SK-N-SH (cell line): ENCODE measurements around the gene KISS1R. TPM values are rescaled to one million over a fixed set of nuclear protein-coding genes. Genes with fewer than 3 reads are reported as not detected.

Source experiments
- CTCF ChIA-PET: fragments of 300-600, 350-600 bp; formaldehyde crosslinking; extraction: SDS; loops from one replicate; lab custom pipeline; 2021; lab: Yijun Ruan, JAX
- POLR2A ChIA-PET: fragments of 350-600 bp; sonication (Branson Sonifier 250); formaldehyde crosslinking; extraction: SDS; loops from one replicate; lab custom pipeline; 2020; ENCODE audit warnings: antibody characterized with exemption, inconsistent platforms; lab: Yijun Ruan, JAX
- DNase-seq: peaks from one replicate; pipeline ENCODE4 v3.0.0; 2012
- H2AFZ ChIP-seq: fragments of 200-600 bp; sonication (generic); 2 replicates; pipeline ENCODE4 v1.8.1; 2016; ENCODE audit warnings: antibody characterized with exemption, mild to moderate bottlenecking, low read depth
- H3F3A ChIP-seq: fragments of 200-600 bp; sonication (generic); replicated peaks from 2 replicates; pipeline ENCODE3; 2016; ENCODE audit warnings: antibody characterized with exemption, mild to moderate bottlenecking; ENCODE audit not compliant: insufficient read depth
- H3K27ac ChIP-seq, 2 experiments: fragments of 200-500 bp in 1 of 2; fragments of 200-600 bp in 1 of 2; sonication (Bioruptor generic) in 1 of 2; sonication (generic), shearing (Covaris generic) in 1 of 2; 2 replicates each; pipeline versions ENCODE4 v1.5.1 to v1.6.1; 2014 to 2016; ENCODE audit warnings: low read depth in 2 of 2, inconsistent platforms in 1 of 2, low read length in 1 of 2, mild to moderate bottlenecking in 1 of 2, mixed read lengths in 1 of 2
- H3K27me3 ChIP-seq: fragments of 200-600 bp; sonication (generic), shearing (Covaris generic); 2 replicates; pipeline ENCODE4 v1.6.1; 2016; ENCODE audit warnings: mixed run types; ENCODE audit not compliant: insufficient read depth
- H3K36me3 ChIP-seq, 2 experiments: fragments of 200-500 bp in 1 of 2; fragments of 200-600 bp in 1 of 2; sonication (Bioruptor generic) in 1 of 2; sonication (generic) in 1 of 2; replicated peaks in 1 of 2; 2 replicates each; pipeline versions ENCODE3 to v1.5.1; 2014 to 2016; ENCODE audit warnings: low read length in 1 of 2, mild to moderate bottlenecking in 1 of 2; ENCODE audit not compliant: insufficient read depth in 2 of 2, control insufficient read depth in 1 of 2
- H3K4me1 ChIP-seq, 2 experiments: fragments of 200-500 bp in 1 of 2; fragments of 200-600 bp in 1 of 2; sonication (Bioruptor generic) in 1 of 2; sonication (generic), shearing (Covaris generic) in 1 of 2; 2 replicates each; pipeline versions ENCODE4 v1.5.1 to v1.6.1; 2014 to 2016; ENCODE audit warnings: low read depth in 1 of 2, low read length in 1 of 2, mixed run types in 1 of 2; ENCODE audit not compliant: insufficient read depth in 2 of 2, control insufficient read depth in 1 of 2
- H3K4me2 ChIP-seq: fragments of 200-600 bp; sonication (generic), shearing (Covaris generic); 2 replicates; pipeline ENCODE4 v1.6.1; 2017; ENCODE audit warnings: mixed run types
- H3K4me3 ChIP-seq, 2 experiments: fragments of 200-500 bp in 1 of 2; fragments of 200-600 bp in 1 of 2; sonication (Bioruptor generic) in 1 of 2; sonication (generic), shearing (Covaris generic) in 1 of 2; 2 replicates each; pipeline versions ENCODE4 v1.5.1 to v1.8.1; 2014 to 2016; ENCODE audit warnings: low read depth in 2 of 2, inconsistent platforms in 1 of 2, low read length in 1 of 2, mild to moderate bottlenecking in 1 of 2, mixed read lengths in 1 of 2, moderate library complexity in 1 of 2
- H3K79me2 ChIP-seq: fragments of 200-600 bp; sonication (generic); 2 replicates; pipeline ENCODE4 v1.8.1; 2017; ENCODE audit warnings: mild to moderate bottlenecking; ENCODE audit not compliant: insufficient read depth
- H3K9ac ChIP-seq: fragments of 200-600 bp; sonication (generic); 2 replicates; pipeline ENCODE4 v1.6.1; 2017; ENCODE audit warnings: mixed run types
- H3K9me2 ChIP-seq: fragments of 200-600 bp; sonication (generic); 2 replicates; pipeline ENCODE4 v1.6.1; 2017; ENCODE audit warnings: mixed run types
- H3K9me3 ChIP-seq: fragments of 200-600 bp; sonication (generic); 2 replicates; pipeline ENCODE4 v1.6.1; 2017; ENCODE audit warnings: mixed run types, mild to moderate bottlenecking, moderate library complexity
- H4K20me1 ChIP-seq: fragments of 200-600 bp; sonication (generic); 2 replicates; pipeline ENCODE4 v1.6.1; 2017; ENCODE audit warnings: mild to moderate bottlenecking, mixed run types; ENCODE audit not compliant: insufficient read depth
- ELF1 ChIP-seq: IDR thresholded peaks from 2 replicates; pipeline ENCODE4 v1.4.0; 2012
- EP300 ChIP-seq, 2 experiments: IDR thresholded peaks; 2 replicates each; pipeline versions ENCODE4 v1.4.0 to v1.6.1; 2012; ENCODE audit warnings: borderline replicate concordance in 1 of 2, low read depth in 1 of 2, low read length in 1 of 2
- EZH2phosphoT487 ChIP-seq: fragments of 200-600 bp; sonication (generic); IDR thresholded peaks from 2 replicates; pipeline ENCODE4 v1.6.1; 2017; ENCODE audit warnings: low read depth, mixed run types, mild to moderate bottlenecking, antibody characterized with exemption, moderate library complexity, borderline replicate concordance
- GABPA ChIP-seq: IDR thresholded peaks from 2 replicates; pipeline ENCODE4 v1.4.0; 2012; ENCODE audit warnings: low read depth, mild to moderate bottlenecking
- GATA2 ChIP-seq: sonication (generic); formaldehyde crosslinking; IDR thresholded peaks from 2 replicates; pipeline ENCODE4 v1.5.0; 2020; ENCODE audit warnings: mild to moderate bottlenecking, missing genetic modification reagents
- JUND ChIP-seq: IDR thresholded peaks from 2 replicates; pipeline ENCODE4 v1.4.0; 2012
- MEF2A ChIP-seq: IDR thresholded peaks from 2 replicates; pipeline ENCODE4 v1.4.0; 2012; ENCODE audit warnings: low read depth, borderline replicate concordance
- NFIC ChIP-seq: IDR thresholded peaks from 2 replicates; pipeline ENCODE4 v1.4.0; 2012; ENCODE audit warnings: borderline replicate concordance
- POLR2AphosphoS5 ChIP-seq: IDR thresholded peaks from 2 replicates; pipeline ENCODE4 v1.6.1; 2012; ENCODE audit warnings: low read depth, low read length
- RCOR1 ChIP-seq: fragments of 150-350 bp; IDR thresholded peaks from 2 replicates; pipeline ENCODE4 v1.6.1; 2017; ENCODE audit warnings: antibody characterized with exemption, low read length
- RFX5 ChIP-seq: IDR thresholded peaks from 2 replicates; pipeline ENCODE4 v1.6.1; 2012; ENCODE audit warnings: mild to moderate bottlenecking, improper control_type of control experiment, low read length
- SMC3 ChIP-seq: IDR thresholded peaks from 2 replicates; pipeline ENCODE4 v1.6.1; 2012; ENCODE audit warnings: low read depth, low read length, improper control_type of control experiment
- TCF12 ChIP-seq: IDR thresholded peaks from 2 replicates; pipeline ENCODE4 v1.4.0; 2012
- TEAD4 ChIP-seq: IDR thresholded peaks from 2 replicates; pipeline ENCODE4 v1.4.0; 2012; ENCODE audit warnings: mild to moderate bottlenecking, borderline replicate concordance; ENCODE audit not compliant: insufficient read depth
- WGBS: methylation state at CpG from one replicate; pipeline ENCODE4 v1.1.6; 2017; ENCODE audit warnings: low lambda C conversion rate; 5-methylcytosine and 5-hydroxymethylcytosine counted together
- polyA plus RNA-seq, 3 experiments: library from polyadenylated mRNA; depleted of rRNA; stranded (reverse); fragments of >200 nt; gene quantifications; 2 replicates each; pipeline ENCODE4 v1.2.3, GENCODE V29; 2012
- TF ChIP-seq, protein P1 (sequence below): fragments of 150-350 bp; IDR thresholded peaks from 2 replicates; pipeline ENCODE4 v1.6.1; 2016; ENCODE audit warnings: mild to moderate bottlenecking, low read depth, low read length
- TF ChIP-seq, protein P2 (sequence below): IDR thresholded peaks from 2 replicates; pipeline ENCODE4 v1.6.1; 2012; ENCODE audit warnings: mild to moderate bottlenecking, low read depth, low read length, moderate library complexity
- TF ChIP-seq, protein P3 (sequence below): fragments of 150-350 bp; IDR thresholded peaks from 2 replicates; pipeline ENCODE4 v1.6.1; 2017; ENCODE audit warnings: antibody characterized with exemption, low read length, low read depth, borderline replicate concordance
- TF ChIP-seq, protein P4 (sequence below): fragments of 200-600 bp; sonication (generic); IDR thresholded peaks from 2 replicates; pipeline ENCODE4 v1.6.1; 2017; ENCODE audit warnings: antibody characterized with exemption, mild to moderate bottlenecking, moderate library complexity
- TF ChIP-seq, protein P5 (sequence below): IDR thresholded peaks from 2 replicates; pipeline ENCODE4 v1.4.0; 2012; ENCODE audit warnings: low read depth
- TF ChIP-seq, protein P6 (sequence below): IDR thresholded peaks from 2 replicates; pipeline ENCODE4 v1.4.0; 2012; ENCODE audit warnings: low read depth, borderline replicate concordance

KISS1R gene
- polyA plus RNA-seq, 1 of the 3 experiments (the other 2 are of a cell fraction): not detected

DNA sequence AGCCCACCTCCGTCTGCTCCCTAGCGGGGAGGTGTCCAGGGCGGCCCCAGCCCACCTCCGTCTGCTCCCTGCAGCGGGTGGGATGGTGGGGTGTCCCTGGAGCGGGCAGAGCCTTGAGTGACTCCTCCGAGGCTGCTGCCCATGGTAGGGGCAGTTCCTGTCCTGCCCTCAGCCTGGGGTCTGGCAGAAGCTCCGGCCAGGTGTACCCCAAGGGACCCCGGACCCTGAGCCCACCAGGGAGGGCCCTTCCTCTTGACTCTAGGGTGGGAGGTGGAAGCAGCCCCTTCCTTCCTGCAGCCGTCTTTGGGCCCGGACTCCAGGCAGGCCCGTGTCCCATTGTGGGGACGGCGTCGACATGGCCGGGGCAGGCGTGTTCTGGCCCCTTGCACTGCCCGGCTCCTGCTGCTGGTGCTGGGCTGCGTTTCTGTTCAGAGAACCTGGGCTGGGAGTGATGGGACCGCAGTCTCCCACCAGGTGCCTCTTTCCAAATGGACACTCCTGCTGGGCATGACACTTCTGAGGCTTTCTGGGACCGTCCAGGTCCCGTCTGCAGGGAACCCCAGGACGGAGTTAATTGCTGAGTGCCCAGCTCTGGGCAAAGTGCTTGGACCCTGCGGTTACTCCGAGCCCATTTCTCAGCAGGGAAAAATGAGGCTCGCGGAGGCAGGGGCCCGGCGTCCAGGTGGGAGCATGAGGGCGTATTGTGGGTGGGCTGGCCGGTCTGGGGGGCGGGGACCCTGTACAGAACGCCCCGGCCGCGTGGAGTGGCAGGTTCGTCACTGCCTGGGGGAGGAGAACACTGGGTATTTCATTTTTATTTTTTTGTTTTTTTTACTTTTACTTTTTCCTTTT is 28.5 kb downstream of the KISS1R start:
- POLR2A ChIA-PET: interaction anchor here (0.6 kb wide), 1 partner anchor 12 kb away, joined by 3 read pairs; no protein-coding TSS in a partner anchor
- peak overlapping the region in 1 of 2 experiments; percentile 88; a peak in 2 of 4 replicates for H3K27ac ChIP-seq
- 95% methylated on average over 21 of the region's 37 CpGs for WGBS
- peaks cover 30% of the 10 kb centered on the region; the same call in 1 of the 2 replicates for H3K79me2 ChIP-seq
- H3K4me2 ChIP-seq: no peak overlapping the region
- no peak overlapping the region for H2AFZ ChIP-seq
- H3K4me3 ChIP-seq: no peak overlapping the region
- peaks cover 8% of the 10 kb centered on the region for H3F3A ChIP-seq
- no peaks in the 10 kb centered on the region for H3K9me3 ChIP-seq
- peaks cover 0 to 4% of the 10 kb centered on the region in 2 experiments for H3K36me3 ChIP-seq
- TF ChIP-seq RCOR1 (no peak), TCF12 (no peak), MEF2A (no peak), NFIC (no peak), TEAD4 (no peak), GABPA (no peak), SMC3 (no peak), EP300 (IDR thresholded peaks at IDR 0.05; ENCODE audit: borderline replicate concordance in 1 of 2, low read depth in 1 of 2, low read length in 1 of 2) (no peak), POLR2AphosphoS5 (no peak), ELF1 (no peak), EZH2phosphoT487 (no peak), GATA2 (CRISPR knock-in tag) (no peak), RFX5 (no peak), JUND (no peak)
- TF ChIP-seq, protein P1, sequence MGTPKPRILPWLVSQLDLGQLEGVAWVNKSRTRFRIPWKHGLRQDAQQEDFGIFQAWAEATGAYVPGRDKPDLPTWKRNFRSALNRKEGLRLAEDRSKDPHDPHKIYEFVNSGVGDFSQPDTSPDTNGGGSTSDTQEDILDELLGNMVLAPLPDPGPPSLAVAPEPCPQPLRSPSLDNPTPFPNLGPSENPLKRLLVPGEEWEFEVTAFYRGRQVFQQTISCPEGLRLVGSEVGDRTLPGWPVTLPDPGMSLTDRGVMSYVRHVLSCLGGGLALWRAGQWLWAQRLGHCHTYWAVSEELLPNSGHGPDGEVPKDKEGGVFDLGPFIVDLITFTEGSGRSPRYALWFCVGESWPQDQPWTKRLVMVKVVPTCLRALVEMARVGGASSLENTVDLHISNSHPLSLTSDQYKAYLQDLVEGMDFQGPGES: no peak
- TF ChIP-seq, protein P2, sequence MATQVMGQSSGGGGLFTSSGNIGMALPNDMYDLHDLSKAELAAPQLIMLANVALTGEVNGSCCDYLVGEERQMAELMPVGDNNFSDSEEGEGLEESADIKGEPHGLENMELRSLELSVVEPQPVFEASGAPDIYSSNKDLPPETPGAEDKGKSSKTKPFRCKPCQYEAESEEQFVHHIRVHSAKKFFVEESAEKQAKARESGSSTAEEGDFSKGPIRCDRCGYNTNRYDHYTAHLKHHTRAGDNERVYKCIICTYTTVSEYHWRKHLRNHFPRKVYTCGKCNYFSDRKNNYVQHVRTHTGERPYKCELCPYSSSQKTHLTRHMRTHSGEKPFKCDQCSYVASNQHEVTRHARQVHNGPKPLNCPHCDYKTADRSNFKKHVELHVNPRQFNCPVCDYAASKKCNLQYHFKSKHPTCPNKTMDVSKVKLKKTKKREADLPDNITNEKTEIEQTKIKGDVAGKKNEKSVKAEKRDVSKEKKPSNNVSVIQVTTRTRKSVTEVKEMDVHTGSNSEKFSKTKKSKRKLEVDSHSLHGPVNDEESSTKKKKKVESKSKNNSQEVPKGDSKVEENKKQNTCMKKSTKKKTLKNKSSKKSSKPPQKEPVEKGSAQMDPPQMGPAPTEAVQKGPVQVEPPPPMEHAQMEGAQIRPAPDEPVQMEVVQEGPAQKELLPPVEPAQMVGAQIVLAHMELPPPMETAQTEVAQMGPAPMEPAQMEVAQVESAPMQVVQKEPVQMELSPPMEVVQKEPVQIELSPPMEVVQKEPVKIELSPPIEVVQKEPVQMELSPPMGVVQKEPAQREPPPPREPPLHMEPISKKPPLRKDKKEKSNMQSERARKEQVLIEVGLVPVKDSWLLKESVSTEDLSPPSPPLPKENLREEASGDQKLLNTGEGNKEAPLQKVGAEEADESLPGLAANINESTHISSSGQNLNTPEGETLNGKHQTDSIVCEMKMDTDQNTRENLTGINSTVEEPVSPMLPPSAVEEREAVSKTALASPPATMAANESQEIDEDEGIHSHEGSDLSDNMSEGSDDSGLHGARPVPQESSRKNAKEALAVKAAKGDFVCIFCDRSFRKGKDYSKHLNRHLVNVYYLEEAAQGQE: no peak
- TF ChIP-seq, protein P3, sequence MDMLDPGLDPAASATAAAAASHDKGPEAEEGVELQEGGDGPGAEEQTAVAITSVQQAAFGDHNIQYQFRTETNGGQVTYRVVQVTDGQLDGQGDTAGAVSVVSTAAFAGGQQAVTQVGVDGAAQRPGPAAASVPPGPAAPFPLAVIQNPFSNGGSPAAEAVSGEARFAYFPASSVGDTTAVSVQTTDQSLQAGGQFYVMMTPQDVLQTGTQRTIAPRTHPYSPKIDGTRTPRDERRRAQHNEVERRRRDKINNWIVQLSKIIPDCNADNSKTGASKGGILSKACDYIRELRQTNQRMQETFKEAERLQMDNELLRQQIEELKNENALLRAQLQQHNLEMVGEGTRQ: no peak
- TF ChIP-seq, protein P4, sequence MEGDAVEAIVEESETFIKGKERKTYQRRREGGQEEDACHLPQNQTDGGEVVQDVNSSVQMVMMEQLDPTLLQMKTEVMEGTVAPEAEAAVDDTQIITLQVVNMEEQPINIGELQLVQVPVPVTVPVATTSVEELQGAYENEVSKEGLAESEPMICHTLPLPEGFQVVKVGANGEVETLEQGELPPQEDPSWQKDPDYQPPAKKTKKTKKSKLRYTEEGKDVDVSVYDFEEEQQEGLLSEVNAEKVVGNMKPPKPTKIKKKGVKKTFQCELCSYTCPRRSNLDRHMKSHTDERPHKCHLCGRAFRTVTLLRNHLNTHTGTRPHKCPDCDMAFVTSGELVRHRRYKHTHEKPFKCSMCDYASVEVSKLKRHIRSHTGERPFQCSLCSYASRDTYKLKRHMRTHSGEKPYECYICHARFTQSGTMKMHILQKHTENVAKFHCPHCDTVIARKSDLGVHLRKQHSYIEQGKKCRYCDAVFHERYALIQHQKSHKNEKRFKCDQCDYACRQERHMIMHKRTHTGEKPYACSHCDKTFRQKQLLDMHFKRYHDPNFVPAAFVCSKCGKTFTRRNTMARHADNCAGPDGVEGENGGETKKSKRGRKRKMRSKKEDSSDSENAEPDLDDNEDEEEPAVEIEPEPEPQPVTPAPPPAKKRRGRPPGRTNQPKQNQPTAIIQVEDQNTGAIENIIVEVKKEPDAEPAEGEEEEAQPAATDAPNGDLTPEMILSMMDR: no peak
- TF ChIP-seq, protein P5, sequence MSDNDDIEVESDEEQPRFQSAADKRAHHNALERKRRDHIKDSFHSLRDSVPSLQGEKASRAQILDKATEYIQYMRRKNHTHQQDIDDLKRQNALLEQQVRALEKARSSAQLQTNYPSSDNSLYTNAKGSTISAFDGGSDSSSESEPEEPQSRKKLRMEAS: no peak
- TF ChIP-seq, protein P6, sequence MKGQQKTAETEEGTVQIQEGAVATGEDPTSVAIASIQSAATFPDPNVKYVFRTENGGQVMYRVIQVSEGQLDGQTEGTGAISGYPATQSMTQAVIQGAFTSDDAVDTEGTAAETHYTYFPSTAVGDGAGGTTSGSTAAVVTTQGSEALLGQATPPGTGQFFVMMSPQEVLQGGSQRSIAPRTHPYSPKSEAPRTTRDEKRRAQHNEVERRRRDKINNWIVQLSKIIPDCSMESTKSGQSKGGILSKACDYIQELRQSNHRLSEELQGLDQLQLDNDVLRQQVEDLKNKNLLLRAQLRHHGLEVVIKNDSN: no peak
- no peak overlapping the region for H3K9ac ChIP-seq
- peaks cover 45% of the 10 kb centered on the region for H4K20me1 ChIP-seq
- peaks cover 6 to 40% of the 10 kb centered on the region in 2 experiments; a peak in 3 of 4 replicates for H3K4me1 ChIP-seq
- no peak for DNase-seq
- CTCF ChIA-PET: interaction anchor here (0.8 to 1.6 kb wide), 5 partner anchors 10 to 82 kb away, joined by 3 to 7 read pairs (median 5); no protein-coding TSS in a partner anchor
- no peaks in the 10 kb centered on the region for H3K27me3 ChIP-seq
- H3K9me2 ChIP-seq: no peaks in the 10 kb centered on the region
